Glomerular endothelial cell (primary cell): ENCODE results near the gene LIM2. TPM values are rescaled to one million over a fixed set of nuclear protein-coding genes. Genes with fewer than 3 reads are reported as not detected.
"Not testable (repeated sequence)": the region's sequence is repeated elsewhere in the genome, so short reads cannot be mapped to it uniquely, and the experiment has no call there.

Experiments used
- DNase-seq: peaks from one replicate; pipeline ENCODE4 v3.0.0-alpha.2; 2011; ENCODE audit warnings: low read depth, low spot score; ENCODE audit errors: extremely low read depth
- total RNA-seq: library from RNA; depleted of rRNA; stranded (reverse); fragments of >200 nt; gene quantifications from 2 replicates; pipeline ENCODE4 v1.2.3, GENCODE V29; 2015

LIM2 gene, protein sequence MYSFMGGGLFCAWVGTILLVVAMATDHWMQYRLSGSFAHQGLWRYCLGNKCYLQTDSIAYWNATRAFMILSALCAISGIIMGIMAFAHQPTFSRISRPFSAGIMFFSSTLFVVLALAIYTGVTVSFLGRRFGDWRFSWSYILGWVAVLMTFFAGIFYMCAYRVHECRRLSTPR
- total RNA-seq, result not detected in 2 replicates

DNA sequence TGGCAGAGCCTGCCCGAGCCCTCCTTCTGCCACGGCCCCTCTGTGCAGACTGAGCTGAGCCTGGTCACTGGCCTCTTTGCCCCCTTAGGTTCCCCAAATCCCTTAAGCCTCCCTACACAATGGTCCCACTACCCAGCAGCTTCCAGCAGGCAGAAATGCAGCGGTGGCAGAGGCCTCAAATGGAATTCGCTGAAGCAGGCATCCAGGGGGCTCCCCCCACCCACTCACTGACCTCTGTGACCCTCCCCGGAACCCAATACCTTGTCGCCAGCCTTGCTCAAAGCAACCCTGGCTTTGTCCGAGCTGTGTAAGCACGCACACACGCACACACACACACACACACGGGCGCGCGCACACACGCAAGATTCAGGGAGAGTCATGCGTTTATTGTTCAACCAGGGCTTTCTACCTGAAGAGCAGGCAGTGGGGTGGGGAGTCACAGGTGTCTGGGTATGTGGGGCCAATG is at the start of gene LIM2:
Gene LIM2, minus strand, starts transcription at position 51 of the 466 bp plus-strand sequence. CDS start 531 bp downstream, outside the sequence.
- no peak for DNase-seq

DNA sequence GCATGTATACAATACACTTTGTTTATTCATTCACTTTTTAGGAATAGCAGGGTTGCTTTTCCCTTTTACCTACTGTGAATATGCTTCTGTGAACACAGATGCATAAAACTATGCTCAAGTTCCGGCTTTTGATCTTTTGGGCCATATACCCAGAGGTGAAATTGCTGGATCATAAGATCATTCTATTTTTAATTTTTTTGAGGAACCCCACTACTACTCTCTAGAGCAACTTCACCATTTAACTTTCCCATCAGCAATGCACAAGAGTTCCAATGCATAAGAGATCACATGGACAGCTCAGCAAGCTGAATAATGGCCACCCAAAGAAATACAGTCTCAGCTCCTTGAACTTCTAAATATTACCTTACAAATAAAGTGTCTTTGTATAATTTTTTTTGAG is 46.7 kb upstream of the LIM2 start:
- no peak for DNase-seq

DNA sequence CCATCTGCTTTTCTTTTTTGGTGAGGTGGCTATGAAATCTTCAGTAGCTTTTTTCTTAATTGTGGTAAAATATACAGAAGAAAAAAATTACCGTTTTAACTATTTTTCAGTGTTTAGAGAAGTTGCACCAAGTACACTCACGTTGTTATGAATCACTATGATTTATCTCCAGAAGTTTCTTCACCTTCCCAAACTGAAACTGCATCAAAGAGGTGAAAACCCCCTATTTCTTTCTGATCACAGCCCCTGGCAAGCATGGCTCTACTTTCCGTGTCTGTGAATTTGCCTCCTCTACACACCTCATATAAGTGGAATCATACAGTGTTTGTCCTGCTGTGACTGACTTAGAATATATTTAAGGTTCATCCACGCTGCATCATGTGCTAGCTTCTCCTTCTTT is 45.3 kb upstream of the LIM2 start:
- no peak for DNase-seq

DNA sequence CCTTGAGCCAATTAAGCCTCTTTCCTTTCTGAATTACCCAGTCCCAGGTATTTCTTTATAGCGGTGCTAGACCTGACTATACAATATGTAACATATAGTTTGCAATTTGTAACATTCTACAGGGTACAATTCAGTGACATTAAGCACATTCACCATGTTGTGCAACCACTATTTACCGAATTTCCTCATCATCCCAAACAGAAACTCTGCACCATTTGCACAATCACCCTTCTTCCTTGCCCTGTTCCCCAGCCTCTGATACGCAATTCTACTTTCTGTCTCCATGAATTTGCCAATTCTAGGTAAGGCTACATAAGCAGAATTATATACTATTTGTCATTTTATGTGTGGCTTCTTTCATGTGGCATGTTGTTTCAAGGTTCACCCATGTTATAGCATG is 43.4 kb upstream of the LIM2 start:
- no peak for DNase-seq

DNA sequence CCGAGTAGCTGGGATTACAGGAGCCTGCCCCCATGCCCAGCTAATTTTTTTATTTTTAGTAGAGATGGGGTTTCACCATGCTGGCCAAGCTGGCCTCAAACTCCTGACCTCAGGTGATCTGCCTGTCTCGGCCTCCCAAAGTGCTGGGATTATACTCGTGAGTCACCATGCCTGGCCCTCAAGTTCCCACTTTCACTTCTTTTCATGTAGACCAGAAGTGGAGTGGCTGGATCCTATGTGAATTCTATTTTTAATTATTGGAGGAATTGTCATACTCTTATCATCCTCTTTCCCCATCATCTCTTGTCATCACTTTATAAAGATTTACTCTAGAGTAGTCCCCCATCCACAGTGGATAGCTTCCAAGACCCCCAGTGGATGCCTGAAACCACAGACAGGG is 42.4 kb upstream of the LIM2 start:
- no peak for DNase-seq

DNA sequence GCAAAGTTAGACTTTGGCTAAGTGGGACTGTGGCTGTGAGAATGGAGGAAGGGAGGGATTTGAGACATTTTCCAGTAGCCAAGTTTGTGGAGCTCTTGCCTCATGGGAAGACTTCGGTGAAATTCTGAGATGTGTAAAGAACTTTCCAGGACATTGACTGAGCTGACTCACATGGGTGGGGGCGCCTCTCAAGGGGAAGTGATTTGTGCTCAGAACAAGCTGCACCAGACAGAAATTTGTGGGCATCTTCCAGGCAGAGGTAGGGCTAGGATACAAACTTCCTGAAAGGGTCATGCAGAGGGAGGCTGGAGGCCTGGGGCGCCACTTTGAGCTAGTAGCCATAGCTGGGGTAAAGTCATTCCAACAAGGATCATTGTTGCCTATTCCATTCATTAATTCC is 39.4 kb upstream of the LIM2 start:
- DNase-seq, result no peak

DNA sequence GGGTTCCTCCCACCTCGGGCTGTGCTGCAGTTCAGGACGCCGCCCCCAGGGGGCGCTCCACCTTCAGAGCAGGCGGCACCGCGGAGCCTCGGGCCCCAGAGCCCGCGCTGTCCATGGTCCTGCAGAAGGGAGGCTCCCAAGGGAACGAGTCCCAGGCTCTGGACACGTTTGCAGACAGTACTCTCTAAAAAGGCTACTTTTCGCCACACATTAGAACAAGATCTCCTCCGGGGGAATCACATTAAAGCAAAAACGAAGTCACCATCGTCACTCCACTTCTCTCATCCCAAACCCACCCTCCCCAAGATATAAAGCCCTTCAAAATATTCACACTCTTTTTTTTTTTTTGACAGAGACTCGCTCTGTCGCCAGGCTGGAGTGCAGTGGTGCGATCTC is 34.3 kb upstream of the LIM2 start:
- DNase-seq, result no peak

DNA sequence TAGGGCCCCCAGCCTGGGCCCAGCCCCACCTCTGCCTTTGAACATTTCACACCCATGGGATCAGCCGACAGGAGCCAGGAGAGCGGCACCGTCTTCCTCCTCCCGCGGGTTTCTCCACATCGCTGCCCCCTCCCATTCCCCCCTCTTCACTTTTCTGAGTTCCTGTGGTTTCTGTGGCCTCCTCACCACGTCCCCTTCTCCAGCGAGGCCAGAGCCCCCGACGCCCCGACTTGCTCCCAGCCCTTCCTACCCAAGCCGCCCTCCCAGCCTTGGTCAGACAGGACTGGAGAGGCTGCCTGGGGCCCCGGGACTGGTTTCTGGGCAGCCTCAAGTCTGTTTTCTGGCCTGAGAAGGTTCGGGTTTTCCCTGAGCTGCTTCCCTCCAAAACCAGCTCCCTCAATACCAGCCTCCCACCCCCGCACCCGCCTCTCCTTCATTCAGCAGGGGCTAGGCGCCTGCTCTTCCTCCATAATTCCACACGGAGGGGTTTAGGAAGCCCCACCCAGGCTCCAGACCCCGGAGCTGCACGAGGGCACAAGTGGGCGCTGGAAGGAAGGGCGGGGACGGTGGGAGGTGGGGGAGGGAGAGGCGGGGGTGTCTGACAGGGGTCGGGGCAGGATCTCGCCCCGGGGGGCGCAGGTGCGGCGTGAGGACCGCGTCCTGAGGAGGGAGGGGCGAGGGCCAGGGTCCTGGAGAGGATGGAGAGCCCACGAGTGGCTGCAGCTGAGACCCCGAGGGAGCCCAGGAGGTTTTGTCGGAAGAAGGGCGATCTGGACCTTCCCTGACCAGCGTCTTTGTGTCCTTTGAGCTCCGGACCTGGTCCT is 33.7 kb upstream of the LIM2 start:
- DNase-seq, result no peak

DNA sequence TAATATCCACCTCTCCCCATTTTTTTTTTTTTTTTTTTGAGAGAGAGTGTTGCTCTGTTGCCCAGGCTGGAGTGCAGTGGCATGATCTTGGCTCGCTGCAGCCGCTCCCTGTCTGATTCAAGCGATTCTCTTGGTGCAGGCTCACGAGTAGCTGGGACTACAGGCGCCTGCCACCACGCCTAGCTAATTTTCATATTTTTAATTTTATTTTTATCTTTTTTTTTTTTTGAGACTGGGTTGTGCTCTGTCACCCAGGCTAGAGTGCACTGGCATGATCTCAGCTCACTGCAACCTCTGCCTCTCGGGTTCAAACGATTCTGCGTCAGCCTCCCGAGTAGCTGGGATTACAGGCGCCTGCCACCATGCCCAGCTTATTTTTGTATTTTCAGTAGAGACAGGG is 32.7 kb upstream of the LIM2 start:
- not testable (repeated sequence) for DNase-seq

DNA sequence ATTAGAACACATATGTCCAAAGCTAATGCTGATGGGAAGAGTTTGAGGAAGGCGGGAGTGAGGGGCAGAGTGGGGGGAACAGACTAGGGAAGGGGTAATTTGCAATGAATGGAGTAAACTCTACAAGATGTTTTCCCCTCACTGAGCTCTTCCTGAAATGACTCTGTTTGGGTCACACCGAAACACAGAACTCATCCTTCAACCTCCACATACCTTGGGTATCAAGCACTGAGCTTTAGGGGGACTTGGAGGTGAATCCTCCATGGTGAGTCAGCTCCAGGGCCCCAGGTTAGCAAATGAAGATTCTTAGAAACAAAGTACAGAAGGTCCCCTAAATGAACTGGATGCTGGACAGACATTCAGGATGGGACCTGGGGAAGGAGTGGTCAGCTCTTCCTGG is 30.9 kb upstream of the LIM2 start:
- no peak for DNase-seq

DNA sequence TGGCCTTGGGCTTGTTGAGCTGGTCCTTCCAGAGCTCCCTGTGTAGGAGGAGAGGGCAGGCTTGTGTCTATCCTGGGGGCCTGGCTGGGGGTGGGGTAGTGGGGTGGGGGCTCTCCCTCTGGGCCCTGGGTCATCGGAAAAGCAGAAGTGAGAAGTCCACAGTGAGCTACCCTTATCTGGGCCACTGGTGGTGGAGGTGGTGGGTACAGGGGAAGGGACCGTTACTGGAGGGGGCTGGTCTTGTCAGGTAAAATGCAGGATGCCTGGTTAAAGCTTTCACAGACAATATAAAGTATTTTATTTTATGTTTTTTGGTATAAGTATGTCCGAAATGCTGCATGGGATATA is 30.0 kb upstream of the LIM2 start:
- no peak for DNase-seq

DNA sequence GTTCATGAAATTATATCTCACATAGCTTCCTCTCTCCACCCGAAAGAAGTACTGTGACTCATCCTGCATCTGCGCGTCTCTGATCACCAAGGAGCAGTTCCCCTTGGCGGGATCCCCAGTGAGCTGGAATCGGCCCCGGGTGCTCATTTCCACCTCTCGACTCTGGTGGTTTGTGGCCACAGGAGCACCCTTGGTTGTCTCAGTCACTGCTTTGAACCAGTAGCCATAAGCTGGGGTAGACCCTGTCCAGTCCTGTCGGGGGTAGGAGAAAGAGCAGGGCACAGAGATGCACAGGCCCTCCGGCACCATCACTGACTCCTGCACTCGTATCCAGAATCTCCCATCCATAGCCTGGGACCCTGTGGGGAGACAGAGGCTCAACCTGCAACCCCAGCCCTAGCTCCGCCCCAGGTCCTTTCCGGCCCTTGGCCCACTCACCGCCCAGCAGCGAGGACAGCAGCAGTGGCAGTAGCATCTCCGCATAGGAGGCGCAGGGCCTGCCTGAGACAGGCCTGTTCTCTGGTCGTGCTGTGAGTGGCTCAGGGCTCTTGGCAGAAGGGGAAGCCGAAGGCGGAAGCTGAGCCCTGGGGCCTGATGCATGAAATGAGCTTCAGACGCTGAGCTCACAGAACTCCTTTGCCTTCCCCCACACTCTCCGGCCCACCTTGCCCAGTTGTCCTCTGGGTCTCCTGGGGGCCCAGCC is 29.5 kb upstream of the LIM2 start, which contains the start of gene SIGLEC10:
Gene SIGLEC10, minus strand, starts transcription at position 536 of the 703 bp plus-strand sequence. Its CDS starts 61 bp downstream, at position 475.
- DNase-seq, result no peak

DNA sequence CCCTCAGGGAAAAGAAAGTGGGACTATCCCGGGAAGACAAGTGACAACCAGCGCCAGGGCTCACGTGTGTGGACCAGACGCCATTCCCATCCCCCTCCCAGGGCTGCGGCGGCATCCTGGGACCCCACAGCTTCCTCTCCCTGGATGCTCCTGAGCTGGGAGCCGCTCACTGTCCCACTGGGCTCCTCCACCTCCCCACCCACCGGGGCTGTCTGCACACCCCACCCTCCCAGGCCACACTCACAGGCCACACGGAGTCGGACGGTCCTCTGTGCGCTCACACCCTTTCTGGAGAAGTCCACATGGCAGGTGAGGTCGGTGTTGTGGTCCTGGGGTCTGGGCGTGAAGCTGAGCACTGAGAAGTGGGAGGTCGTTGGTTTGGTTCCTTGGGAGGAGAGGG is 28.6 kb upstream of the LIM2 start:
- not testable (repeated sequence) for DNase-seq

DNA sequence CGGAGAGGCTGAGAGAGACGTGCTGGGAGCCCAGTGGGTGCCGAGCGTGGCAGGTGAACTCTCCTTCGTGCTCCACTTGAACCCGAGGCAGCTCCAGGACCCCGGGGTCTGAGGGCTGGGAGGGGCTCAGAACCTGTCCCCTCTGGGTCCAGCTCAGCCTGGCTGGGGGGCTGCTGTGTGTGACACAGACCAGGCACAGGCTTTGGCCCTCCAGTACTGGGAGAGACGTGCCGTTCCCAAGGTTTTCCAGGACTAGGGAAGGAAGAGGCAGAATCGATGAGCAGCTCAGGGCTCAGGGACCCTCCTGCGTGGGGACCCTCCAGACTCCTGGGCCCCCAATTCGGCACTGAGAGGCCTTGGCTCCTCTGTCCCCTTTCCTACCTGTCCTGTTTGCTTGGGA is 27.4 kb upstream of the LIM2 start:
- no peak for DNase-seq

DNA sequence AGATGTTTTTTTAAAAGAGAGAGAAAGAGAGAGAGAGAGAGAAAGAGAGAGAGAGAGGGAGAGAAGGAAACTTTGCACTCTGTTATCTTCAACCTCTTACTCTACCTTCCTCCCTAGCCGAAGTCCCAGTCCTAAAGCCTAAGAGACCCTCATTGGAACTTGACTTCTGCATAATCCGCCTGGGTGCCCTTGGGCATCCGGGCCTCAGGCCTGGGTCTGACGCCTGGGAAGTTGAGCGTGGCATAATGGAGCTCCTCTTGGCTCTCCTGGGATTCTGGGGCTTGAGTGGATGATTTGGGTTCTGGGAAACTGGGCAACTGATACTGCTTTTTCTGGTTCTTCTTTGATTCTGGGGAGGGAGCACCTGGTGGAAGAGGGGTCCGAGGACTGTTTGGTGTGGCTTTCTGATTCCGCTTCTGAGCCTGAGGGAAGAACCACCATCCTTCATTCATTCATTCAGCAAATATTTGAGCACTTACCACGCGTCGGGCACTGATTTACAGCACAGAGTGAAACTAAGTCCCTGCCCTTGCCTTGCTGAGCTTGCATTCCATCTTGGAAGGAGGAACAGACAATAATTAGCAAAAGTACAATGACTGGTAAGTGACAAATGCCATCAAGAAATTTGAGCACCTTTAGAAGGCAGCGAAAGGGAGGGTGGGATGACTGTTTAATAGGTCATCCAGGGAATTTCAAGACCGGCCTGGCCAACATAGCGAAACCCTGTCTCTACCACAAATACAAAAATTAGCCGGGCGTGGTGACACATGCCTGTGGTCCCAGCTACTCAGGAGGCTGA is 23.4 kb upstream of the LIM2 start:
- no peak for DNase-seq

DNA sequence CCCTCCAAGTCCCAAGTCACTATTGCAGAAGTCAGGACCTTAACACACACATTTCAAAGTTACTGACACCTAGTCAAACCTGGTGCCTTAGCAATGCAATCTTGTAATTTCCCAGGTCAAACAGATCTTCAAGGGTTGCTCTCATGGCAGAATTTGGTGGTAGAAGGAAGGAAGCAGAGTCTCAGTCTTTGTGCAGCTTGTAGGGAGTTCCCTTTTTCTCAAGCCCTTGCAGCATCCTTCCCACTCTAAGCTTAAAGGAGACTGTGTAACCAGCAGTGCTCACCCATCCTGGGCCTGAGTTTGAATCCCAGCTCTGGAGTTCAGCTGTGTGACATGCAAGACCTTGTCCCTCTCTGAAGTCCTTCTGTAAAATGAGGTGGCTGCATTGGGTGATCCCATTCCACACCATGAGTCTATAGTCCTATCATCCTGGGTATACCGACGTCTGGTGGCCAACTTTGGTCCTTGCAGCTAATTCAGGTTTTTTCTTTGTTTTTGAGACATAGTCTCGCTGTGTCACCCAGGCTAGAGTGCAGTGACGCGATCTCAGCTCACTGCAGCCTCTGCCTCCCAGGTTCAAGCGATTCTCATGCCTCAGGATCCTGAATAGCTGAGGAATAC is 19.8 kb upstream of the LIM2 start:
- DNase-seq, result no peak

DNA sequence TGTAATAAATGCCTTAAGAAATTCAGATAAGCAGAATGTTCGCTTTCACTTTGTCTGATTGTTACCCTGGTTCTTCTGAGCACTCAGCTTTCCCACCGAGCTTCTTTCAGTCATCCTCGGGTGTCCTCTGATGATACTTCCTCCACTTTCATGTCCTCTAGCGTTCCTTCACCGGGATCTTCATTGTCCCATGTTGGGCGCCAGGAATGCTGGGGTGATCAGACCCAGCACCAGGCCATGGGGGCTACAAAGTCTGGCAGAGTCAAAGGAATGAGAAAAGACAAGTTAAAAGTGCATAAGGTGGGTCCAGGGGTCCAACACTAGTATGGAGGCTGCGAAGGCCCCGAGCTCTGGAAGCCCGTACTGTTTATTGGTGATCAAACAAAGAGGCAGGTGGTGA is 14.3 kb upstream of the LIM2 start:
- DNase-seq, result no peak

DNA sequence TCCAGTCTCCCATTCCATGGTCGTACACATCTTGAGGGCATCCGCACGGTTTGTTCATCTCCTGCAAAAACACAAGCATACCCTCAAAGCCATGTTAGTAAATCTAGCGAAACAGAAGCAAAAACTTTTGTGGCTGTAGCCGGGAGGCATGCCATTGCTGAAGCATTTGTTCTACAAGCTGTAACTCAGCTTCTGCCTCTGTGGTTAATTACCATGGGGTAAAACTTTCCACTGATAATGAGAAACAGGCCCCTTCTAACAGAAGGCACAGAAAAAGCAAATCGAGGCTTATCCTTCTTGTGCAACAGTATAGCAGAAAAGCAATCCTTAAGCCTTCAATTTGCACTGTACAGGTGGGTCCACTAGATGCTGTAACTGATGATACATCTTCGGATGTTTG is 12.2 kb upstream of the LIM2 start:
- DNase-seq, result not testable (repeated sequence)

DNA sequence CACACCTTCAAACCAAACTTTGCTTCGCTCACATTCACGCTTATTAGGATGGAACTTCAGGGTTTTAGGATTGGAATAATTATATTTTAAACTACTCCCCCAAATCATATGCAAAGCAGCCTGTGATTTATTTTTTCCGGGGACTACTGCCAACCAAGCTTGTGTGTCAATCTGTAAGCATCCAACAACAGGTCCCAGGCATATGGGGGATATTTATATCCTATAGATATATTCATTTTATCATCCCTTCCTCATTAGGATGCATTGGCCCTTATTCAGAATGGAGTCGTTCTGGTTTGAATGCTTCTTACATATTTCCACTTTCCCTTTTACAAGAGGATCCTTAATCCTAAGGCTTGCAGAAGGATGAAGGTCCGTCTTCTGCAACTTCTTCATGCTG is 11.5 kb upstream of the LIM2 start:
- DNase-seq, result no peak

DNA sequence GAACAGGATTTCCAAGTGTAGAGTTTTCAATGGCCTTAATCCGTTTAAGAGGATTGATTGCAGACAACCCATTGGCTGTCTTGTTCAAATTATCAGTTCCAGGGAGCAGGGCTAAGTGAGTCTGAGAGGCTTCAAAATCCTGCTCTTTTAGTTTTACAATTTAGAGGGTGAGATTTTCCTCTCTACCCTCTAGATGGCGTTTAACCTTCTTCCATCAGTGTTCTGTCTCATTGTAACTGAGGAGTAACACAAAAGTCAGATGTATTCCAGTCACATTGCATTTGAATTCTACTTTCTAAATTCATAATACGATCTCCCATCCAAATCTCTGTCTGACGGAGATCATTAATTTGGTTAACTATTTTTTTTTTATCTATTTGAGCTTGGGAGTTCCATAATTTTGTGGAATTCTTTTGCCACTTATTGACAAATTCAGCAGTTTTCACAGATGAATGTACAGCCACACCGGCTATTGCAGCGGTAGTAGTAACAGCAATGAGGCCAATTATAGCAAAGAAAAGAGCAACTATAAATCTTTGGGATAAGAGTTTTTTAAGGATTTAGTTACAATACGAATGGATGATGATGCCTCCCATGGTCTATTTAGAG is 10.4 kb upstream of the LIM2 start:
- DNase-seq, result no peak
